Measurements from ENCODE around the gene CNGB1. TPM values are rescaled to one million over a fixed set of nuclear protein-coding genes. Genes with fewer than 3 reads are reported as not detected.

Gene CNGB1
- total RNA-seq, 4 donors from 2014 or later = 0.13 TPM; not detected in 3

- Histone ChIP-seq H3K27me3 (no peaks in the 10 kb centered on the region), H3K4me3 (replicated peaks in 1 of 3) (no peak overlapping the region), H3K27ac (no peak overlapping the region), H3K9me3 (no peaks in the 10 kb centered on the region), H3K4me1 (no peaks in the 10 kb centered on the region), H3K36me3 (no peaks in the 10 kb centered on the region)
- DNase-seq = no peak
- intact Hi-C loops (cut with DNase I) = no loop called here
- TF ChIP-seq POLR2A (IDR thresholded peaks at IDR 0.05) (no peak), CTCF (IDR thresholded peaks at IDR 0.05) (no peak)
- 87 to 89% methylated on average over 6 of the region's 6 CpGs for WGBS, 2 donors
Measured at GRCh38 chr16:57924514-57924913, 46.4 kb downstream of the CNGB1 start.

GRCh38 chr16:57923841-57924240 lies 47.1 kb downstream of the CNGB1 start:
- 91 to 98% methylated on average over 2 of the region's 2 CpGs for WGBS, 2 donors
- no peaks in the 10 kb centered on the region for H3K27me3 ChIP-seq

GRCh38 chr16:57923418-57923817 lies 47.5 kb downstream of the CNGB1 start:
- H3K4me3 ChIP-seq (replicated peaks in 1 of 3) = no peak overlapping the region
- H3K27ac ChIP-seq = no peak overlapping the region
- no peak for DNase-seq
- intact Hi-C loops (cut with DNase I) = no loop called here
- H3K27me3 ChIP-seq = no peaks in the 10 kb centered on the region
- 89 to 90% methylated on average over 2 of the region's 2 CpGs for WGBS, 2 donors
- TF ChIP-seq POLR2A (IDR thresholded peaks at IDR 0.05) = no peak
- no peak for TF ChIP-seq CTCF (IDR thresholded peaks at IDR 0.05)
- no peaks in the 10 kb centered on the region for H3K36me3 ChIP-seq
- no peaks in the 10 kb centered on the region for H3K9me3 ChIP-seq
- H3K4me1 ChIP-seq = no peaks in the 10 kb centered on the region

More at GRCh38 chr16:57923841-57924240, 47.1 kb downstream of the CNGB1 start:
- Histone ChIP-seq H3K36me3 (no peaks in the 10 kb centered on the region), H3K4me3 (replicated peaks in 1 of 3) (no peak overlapping the region), H3K9me3 (no peaks in the 10 kb centered on the region), H3K27ac (no peak overlapping the region), H3K4me1 (no peaks in the 10 kb centered on the region)
- intact Hi-C loops (cut with DNase I) = no loop called here
- DNase-seq = no peak
- TF ChIP-seq CTCF (IDR thresholded peaks at IDR 0.05) = no peak
- TF ChIP-seq POLR2A (IDR thresholded peaks at IDR 0.05) = no peak

GRCh38 chr16:57920880-57921229 lies 50.1 kb downstream of the CNGB1 start:
- WGBS, 2 donors = 83 to 84% methylated on average over 2 of the region's 2 CpGs
- Histone ChIP-seq H3K9me3 (no peaks in the 10 kb centered on the region), H3K36me3 (no peaks in the 10 kb centered on the region), H3K27me3 (no peaks in the 10 kb centered on the region), H3K4me3 (replicated peaks in 1 of 3) (no peak overlapping the region), H3K27ac (no peak overlapping the region), H3K4me1 (no peaks in the 10 kb centered on the region)
- DNase-seq = no peak
- intact Hi-C loops (cut with DNase I) = no loop called here
- no peak for TF ChIP-seq CTCF (IDR thresholded peaks at IDR 0.05)
- TF ChIP-seq POLR2A (IDR thresholded peaks at IDR 0.05) = no peak

DNA sequence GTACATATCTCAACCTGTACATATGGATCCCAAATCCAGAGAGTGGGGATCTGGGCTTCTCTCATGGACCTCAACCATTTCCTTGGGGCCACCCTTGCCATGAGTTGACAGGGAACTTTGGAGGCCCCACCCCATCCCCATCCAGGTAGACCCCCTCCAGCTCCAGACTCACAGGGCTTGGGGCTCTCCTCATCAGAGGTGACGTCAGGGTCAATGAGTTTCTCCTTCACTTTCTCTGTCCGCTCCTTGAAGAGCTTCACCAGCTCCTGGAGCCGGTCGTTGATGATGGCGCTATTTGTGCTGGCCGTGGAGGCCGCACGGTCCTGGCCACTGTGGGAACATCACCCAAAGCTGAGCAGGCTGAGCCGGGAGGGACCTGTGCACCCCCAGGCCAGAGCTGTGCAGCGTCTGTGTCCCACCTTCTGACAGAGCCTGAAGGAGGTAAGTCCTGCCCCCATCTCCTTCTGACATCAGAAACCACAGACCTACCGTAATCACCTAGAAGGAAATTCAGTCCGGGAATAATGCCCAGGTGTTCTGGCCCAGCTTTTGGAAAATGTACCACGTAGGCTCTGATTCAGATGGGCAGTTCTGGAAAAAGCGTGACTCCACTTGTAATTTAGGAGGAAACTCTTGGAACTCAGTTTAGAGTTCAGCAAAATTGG lies 50.6 kb downstream of the CNGB1 start:
- TF ChIP-seq POLR2A (IDR thresholded peaks at IDR 0.05) (no peak), CTCF (IDR thresholded peaks at IDR 0.05) (no peak)
- Histone ChIP-seq H3K9me3 (no peaks in the 10 kb centered on the region), H3K36me3 (no peaks in the 10 kb centered on the region), H3K27me3 (no peaks in the 10 kb centered on the region), H3K4me3 (replicated peaks in 1 of 3) (no peak overlapping the region), H3K4me1 (no peaks in the 10 kb centered on the region), H3K27ac (no peak overlapping the region)
- 76 to 79% methylated on average over 12 to 14 of the region's 14 CpGs for WGBS, 2 donors
- intact Hi-C loops (cut with DNase I) = no loop called here
- DNase-seq = no peak
